GM18870 (cell line): Measurements from ENCODE around the gene DCC.

ENCODE experiments used
- ATAC-seq: cut with Tn5 transposase; IDR thresholded peaks from one replicate; pipeline ENCODE4 v1.9.1; 2021; ENCODE audit warnings: moderate library complexity; ENCODE audit not compliant: unreplicated experiment

The DCC gene

DNA sequence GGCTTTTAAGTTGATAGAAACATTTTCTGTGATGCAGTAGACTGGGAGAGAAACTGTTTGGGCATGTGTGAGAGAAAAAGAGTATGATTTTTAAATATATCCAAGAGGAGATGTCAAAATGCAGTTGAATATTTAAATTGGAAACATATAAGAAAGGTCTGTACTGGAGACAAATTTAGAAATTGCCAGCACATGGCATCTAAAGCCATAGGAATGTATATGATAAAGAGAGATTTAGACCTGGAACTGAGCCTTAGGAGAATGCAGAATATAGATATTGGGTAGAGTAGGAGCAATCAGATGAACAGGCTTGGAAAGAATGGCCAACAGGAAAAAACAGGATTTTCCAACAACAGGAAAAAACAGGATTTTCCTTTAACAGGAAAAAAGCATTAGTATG is 1203.7 kb downstream of the DCC start:
- ATAC-seq = no peak

DNA sequence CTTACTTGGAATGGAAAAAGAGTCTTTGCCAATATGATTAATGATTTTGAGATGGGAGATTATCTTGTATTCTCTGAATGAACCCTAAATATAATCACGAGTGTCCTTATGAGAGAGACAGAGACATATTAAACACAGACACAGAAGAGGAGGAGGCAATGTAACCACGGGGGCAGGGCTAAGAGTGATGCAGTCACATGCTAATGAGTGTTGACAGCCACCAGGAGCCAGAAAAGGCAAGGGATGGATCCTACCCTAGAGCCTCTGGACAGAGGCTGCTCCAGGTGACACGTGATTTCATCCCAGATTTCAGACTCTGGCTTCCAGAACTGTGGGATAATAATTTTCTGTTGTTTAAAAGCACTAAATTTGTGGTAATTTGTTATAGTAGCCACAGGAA is 1204.9 kb downstream of the DCC start:
- ATAC-seq = no peak

DNA sequence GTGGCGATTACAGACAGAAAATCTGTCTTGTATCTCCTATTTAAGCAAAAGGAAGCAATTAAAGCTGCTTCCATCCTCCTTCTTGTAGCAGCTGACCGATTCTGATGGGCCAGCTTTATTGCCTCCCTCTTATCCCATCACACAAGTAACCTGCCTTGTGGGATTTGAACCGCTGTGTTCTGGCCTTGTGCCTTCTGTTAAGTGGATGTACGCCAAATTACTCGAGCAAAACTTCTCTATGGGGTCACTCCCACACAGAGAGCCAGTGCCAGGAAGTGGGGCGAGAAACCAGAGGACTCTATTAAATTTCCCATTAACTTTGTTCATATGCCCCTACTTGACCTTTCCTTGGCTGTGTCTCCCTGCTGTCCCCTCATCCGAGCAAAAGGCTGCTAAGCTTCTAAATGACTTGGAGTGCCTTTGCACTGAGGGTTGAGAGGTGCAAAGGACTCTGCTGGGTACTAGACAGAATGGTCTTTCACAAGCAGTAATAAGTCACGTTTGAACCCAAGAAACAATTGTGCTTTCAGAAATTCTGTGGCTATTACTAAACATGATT is 1212.0 kb downstream of the DCC start:
- ATAC-seq = no peak

GRCh38 chr18:53553030-53553429 is 1213.0 kb downstream of the DCC start:
- no peak for ATAC-seq

DNA sequence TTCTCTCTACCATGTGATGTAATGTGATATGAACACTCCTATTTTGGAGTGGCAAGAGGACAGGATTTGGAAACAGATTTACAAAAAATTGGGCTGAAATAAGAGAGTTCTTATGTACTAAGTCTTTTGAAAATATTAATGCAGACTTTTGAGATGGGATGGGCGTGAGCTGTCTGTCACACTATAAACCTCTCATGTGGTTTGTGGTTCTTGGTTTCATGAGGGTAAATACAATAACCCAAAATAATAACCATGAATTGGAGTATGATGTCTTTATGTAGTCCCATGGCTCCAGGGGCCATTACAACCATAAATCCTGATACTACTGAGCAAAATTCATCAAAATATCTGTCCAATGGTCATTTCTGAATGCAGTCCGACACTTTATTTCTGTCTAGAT is 1216.5 kb downstream of the DCC start:
- no peak for ATAC-seq

GRCh38 chr18:53560546-53560945 is 1220.5 kb downstream of the DCC start:
- ATAC-seq = no peak

DNA sequence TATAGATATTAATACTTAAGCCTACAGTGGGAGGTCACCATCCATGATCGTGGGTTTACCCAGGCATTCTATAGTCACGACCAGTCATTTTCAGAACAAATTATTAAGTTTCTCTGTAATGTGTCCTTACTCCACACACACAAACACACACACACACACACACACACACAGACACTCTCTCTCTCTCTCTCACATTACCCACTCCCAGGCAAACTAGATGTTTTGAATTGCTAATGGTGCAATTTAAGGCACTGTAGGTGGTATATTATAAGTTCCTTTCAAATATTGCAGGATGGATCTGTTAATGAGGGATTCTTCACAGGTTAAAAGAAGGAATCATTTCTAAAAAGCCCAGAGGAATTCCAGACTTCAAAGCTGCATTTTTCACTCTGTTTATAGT is 1226.6 kb downstream of the DCC start:
- no peak for ATAC-seq

DNA sequence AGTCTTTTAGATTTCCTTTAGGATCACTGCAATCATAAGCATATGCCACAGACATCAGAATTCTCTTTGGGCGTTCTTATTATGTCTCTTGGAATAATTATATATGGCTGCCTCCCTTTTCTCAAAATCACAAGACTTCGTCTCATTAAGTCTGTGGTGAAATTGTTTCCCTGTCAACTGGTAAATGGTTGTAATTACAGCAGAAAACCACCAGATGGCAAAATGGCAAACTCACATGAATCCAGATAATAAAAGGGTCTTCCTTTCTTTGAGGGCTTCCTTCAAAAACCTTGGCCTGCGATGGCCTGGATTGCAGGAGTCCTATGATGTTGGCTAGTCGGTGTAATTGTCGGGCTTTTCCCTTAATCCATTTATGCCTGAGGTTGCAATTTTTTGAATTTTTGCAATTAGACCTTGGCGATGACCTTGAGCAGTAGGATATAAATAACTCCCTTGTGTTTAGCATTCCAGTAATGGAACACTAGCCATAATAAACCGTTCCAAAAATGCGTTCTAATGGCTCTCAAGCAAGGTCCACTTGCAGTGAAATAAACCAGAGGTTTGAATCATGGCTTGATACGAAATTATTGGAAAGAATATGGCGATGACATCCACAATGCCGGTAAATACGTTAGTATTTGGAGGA is 1228.1 kb downstream of the DCC start:
- no peak for ATAC-seq
